RWPE1 (cell line): ENCODE data around the gene RFPL2.
"Not testable (repeated sequence)": the region's sequence is repeated elsewhere in the genome, so short reads cannot be mapped to it uniquely, and the experiment has no call there.

ENCODE experiments used
- CTCF ChIA-PET: fragments of 350-600 bp; sonication (Branson Sonifier 250); formaldehyde crosslinking; extraction: SDS; loops from one replicate; lab custom pipeline; 2021; lab: Yijun Ruan, JAX
- POLR2A ChIA-PET: fragments of 400-600 bp; formaldehyde crosslinking; extraction: SDS; loops from one replicate; lab custom pipeline; 2020; ENCODE audit warnings: antibody characterized with exemption; ENCODE audit not compliant: low non-redundant PET; lab: Yijun Ruan, JAX
- DNase-seq: peaks from one replicate; pipeline ENCODE4 v3.0.0; 2012; ENCODE audit warnings: low spot score
- H3K27ac ChIP-seq: fragments of 450-650 bp; 2 replicates; pipeline ENCODE4 v1.5.1; 2017
- CTCF ChIP-seq: fragments of 450-650 bp; conservative IDR thresholded peaks from 2 replicates; pipeline ENCODE4 v1.5.1; 2017; ENCODE audit warnings: low read depth, mild to moderate bottlenecking

RFPL2 gene

GRCh38 chr22:32175115-32175514, 29.8 kb downstream of the RFPL2 start:
- CTCF ChIA-PET = interaction anchor here (0.7 kb wide), 1 partner anchor 51 kb away, joined by 3 read pairs; no protein-coding TSS in a partner anchor
- TF ChIP-seq CTCF = no peak

GRCh38 chr22:32165681-32166080, 39.2 kb downstream of the RFPL2 start:
- ChIA-PET POLR2A (no interaction called here), CTCF (no interaction called here)
- TF ChIP-seq CTCF = no peak
- DNase-seq = no peak
- no peak overlapping the region for H3K27ac ChIP-seq

More at GRCh38 chr22:32175115-32175514, 29.8 kb downstream of the RFPL2 start:
- no peak overlapping the region for H3K27ac ChIP-seq
- DNase-seq = no peak
- POLR2A ChIA-PET = no interaction called here

GRCh38 chr22:32164075-32164860, 40.6 kb downstream of the RFPL2 start:
- CTCF ChIA-PET = no interaction called here
- POLR2A ChIA-PET = no interaction called here
- H3K27ac ChIP-seq = no peak overlapping the region
- no peak for TF ChIP-seq CTCF
- no peak for DNase-seq

GRCh38 chr22:32160411-32160810, 44.5 kb downstream of the RFPL2 start:
- CTCF ChIA-PET, DNase-seq, POLR2A ChIA-PET, H3K27ac ChIP-seq: not testable (repeated sequence)

- no peak for DNase-seq
- no peak within 1 kb of the TSS for H3K27ac ChIP-seq
- ChIA-PET CTCF (interaction anchor here (0.6 kb wide), 1 partner anchor 14 kb away, joined by 3 read pairs; no protein-coding TSS in a partner anchor), POLR2A (no interaction called here)
- TF ChIP-seq CTCF = no peak
Observed at GRCh38 chr22:32158712-32159533, 46.0 kb downstream of the RFPL2 start, which contains the start of gene C22orf42. Gene C22orf42 (minus strand): TSS chr22:32159303. CDS start chr22:32159215, 88 bp downstream.

- DNase-seq, CTCF ChIA-PET, POLR2A ChIA-PET, H3K27ac ChIP-seq: not testable (repeated sequence)
Observed at GRCh38 chr22:32157632-32158031, 47.2 kb downstream of the RFPL2 start.

GRCh38 chr22:32154727-32155126, 50.1 kb downstream of the RFPL2 start:
- DNase-seq, CTCF ChIA-PET, H3K27ac ChIP-seq, POLR2A ChIA-PET: not testable (repeated sequence)

GRCh38 chr22:32151641-32152040, 53.2 kb downstream of the RFPL2 start:
- CTCF ChIA-PET, DNase-seq, POLR2A ChIA-PET, H3K27ac ChIP-seq: not testable (repeated sequence)

- H3K27ac ChIP-seq, CTCF ChIA-PET, DNase-seq, POLR2A ChIA-PET: not testable (repeated sequence)
Observed at GRCh38 chr22:32150647-32151046, 54.2 kb downstream of the RFPL2 start.

- POLR2A ChIA-PET, CTCF ChIA-PET, H3K27ac ChIP-seq, DNase-seq: not testable (repeated sequence)
Observed at GRCh38 chr22:32148372-32148771, 56.5 kb downstream of the RFPL2 start.

GRCh38 chr22:32147128-32147527, 57.7 kb downstream of the RFPL2 start:
- H3K27ac ChIP-seq, POLR2A ChIA-PET, CTCF ChIA-PET, DNase-seq: not testable (repeated sequence)
